Loucy (cell line): Measurements from ENCODE around the gene C17orf50.

Experiments
- EZH2phosphoT487 ChIP-seq: fragments of 200-600 bp; IDR thresholded peaks from 2 replicates; pipeline ENCODE4 v1.6.1; 2018; ENCODE audit warnings: antibody characterized with exemption, mild to moderate bottlenecking, moderate library complexity, borderline replicate concordance
- TF ChIP-seq, protein P1 (sequence below): fragments of 200-600 bp; sonication (generic); conservative IDR thresholded peaks from 2 replicates; pipeline ENCODE4 v1.5.1; 2014; ENCODE audit warnings: mild to moderate bottlenecking, antibody characterized with exemption, low read length

GRCh38 chr17:35790841-35791240 is 30.2 kb downstream of the C17orf50 start:
- TF ChIP-seq, protein P1, sequence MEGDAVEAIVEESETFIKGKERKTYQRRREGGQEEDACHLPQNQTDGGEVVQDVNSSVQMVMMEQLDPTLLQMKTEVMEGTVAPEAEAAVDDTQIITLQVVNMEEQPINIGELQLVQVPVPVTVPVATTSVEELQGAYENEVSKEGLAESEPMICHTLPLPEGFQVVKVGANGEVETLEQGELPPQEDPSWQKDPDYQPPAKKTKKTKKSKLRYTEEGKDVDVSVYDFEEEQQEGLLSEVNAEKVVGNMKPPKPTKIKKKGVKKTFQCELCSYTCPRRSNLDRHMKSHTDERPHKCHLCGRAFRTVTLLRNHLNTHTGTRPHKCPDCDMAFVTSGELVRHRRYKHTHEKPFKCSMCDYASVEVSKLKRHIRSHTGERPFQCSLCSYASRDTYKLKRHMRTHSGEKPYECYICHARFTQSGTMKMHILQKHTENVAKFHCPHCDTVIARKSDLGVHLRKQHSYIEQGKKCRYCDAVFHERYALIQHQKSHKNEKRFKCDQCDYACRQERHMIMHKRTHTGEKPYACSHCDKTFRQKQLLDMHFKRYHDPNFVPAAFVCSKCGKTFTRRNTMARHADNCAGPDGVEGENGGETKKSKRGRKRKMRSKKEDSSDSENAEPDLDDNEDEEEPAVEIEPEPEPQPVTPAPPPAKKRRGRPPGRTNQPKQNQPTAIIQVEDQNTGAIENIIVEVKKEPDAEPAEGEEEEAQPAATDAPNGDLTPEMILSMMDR = no peak
- no peak for TF ChIP-seq EZH2phosphoT487
